CD4-positive, alpha-beta T cell treated with Interferon alpha-2 for 1 hour (primary cell): ENCODE measurements around the gene GOLGA3.
"Not testable (repeated sequence)": the region's sequence is repeated elsewhere in the genome, so short reads cannot be mapped to it uniquely, and the experiment has no call there.

Experiments
- DNase-seq, 2 donors: peaks; one replicate each; pipeline ENCODE4 v3.0.0-alpha.2; 2020 to 2022

Gene GOLGA3

GRCh38 chr12:132828706-132829534 lies at the start of gene GOLGA3:
Gene GOLGA3 (minus strand): TSS chr12:132828869. CDS start chr12:132822128, 6,741 bp downstream.
- peak; percentile 94 to 96 for DNase-seq

- DNase-seq = not testable (repeated sequence)
These were observed 46.0 kb upstream of the GOLGA3 start for GRCh38 chr12:132874620-132875019.

GRCh38 chr12:132874175-132874574 lies 45.5 kb upstream of the GOLGA3 start:
- no peak for DNase-seq

GRCh38 chr12:132873724-132874123 lies 45.1 kb upstream of the GOLGA3 start:
- DNase-seq = no peak

GRCh38 chr12:132872975-132873421 lies 44.3 kb upstream of the GOLGA3 start:
- peak; percentile 18 to 46 for DNase-seq

- no peak for DNase-seq
These were observed 43.6 kb upstream of the GOLGA3 start for GRCh38 chr12:132872073-132872855.

GRCh38 chr12:132869551-132869950 lies 40.9 kb upstream of the GOLGA3 start:
- no peak for DNase-seq

GRCh38 chr12:132866251-132866828 lies 37.7 kb upstream of the GOLGA3 start:
- DNase-seq = no peak

- no peak for DNase-seq
These were observed 32.9 kb upstream of the GOLGA3 start for GRCh38 chr12:132861558-132861957.

- DNase-seq = no peak
These were observed 30.1 kb upstream of the GOLGA3 start for GRCh38 chr12:132858718-132859266.

- not testable (repeated sequence) for DNase-seq
These were observed 28.4 kb upstream of the GOLGA3 start for GRCh38 chr12:132857019-132857418.

- DNase-seq = no peak
These were observed 27.9 kb upstream of the GOLGA3 start for GRCh38 chr12:132856581-132856980.

GRCh38 chr12:132855211-132855610 lies 26.5 kb upstream of the GOLGA3 start:
- not testable (repeated sequence) for DNase-seq

GRCh38 chr12:132853285-132854092 lies 24.8 kb upstream of the GOLGA3 start:
- DNase-seq = no peak

- no peak for DNase-seq
These were observed 23.8 kb upstream of the GOLGA3 start for GRCh38 chr12:132852496-132852895.

GRCh38 chr12:132851465-132851864 lies 22.8 kb upstream of the GOLGA3 start:
- DNase-seq = no peak

- no peak for DNase-seq
These were observed 21.6 kb upstream of the GOLGA3 start for GRCh38 chr12:132850291-132850690.

GRCh38 chr12:132848521-132848920 lies 19.9 kb upstream of the GOLGA3 start:
- DNase-seq = no peak

GRCh38 chr12:132847363-132848356 lies 19.0 kb upstream of the GOLGA3 start:
- DNase-seq = peak in 1 of 2 donors; percentile 15

GRCh38 chr12:132844681-132845080 lies 16.0 kb upstream of the GOLGA3 start:
- not testable (repeated sequence) for DNase-seq
